Gastroesophageal sphincter (tissue), 3 donors: ENCODE results near the gene PLAGL2.

Experiments
- EP300 ChIP-seq: sonication (generic); formaldehyde crosslinking; IDR thresholded peaks from one replicate; pipeline ENCODE4 v1.6.1; 2017; ENCODE audit warnings: antibody characterized with exemption, mild to moderate bottlenecking
- POLR2A ChIP-seq, 2 donors: fragments of 450-650 bp; IDR thresholded peaks; one replicate each; pipeline ENCODE4 v1.6.1; 2017; ENCODE audit warnings: antibody characterized with exemption in 2 of 2, mild to moderate bottlenecking in 2 of 2, moderate library complexity in 1 of 2
- POLR2AphosphoS5 ChIP-seq: sonication (generic); formaldehyde crosslinking; IDR thresholded peaks from one replicate; pipeline ENCODE4 v1.6.1; 2017; ENCODE audit warnings: antibody characterized with exemption
- TF ChIP-seq, protein P1 (sequence below), 4 experiments: fragments of 200-600 bp in 2 of 4; fragments of 450-650 bp in 2 of 4; sonication (generic) in 1 of 4; IDR thresholded peaks; one replicate each; pipeline ENCODE4 v1.5.1; 2017 to 2019; ENCODE audit warnings: antibody characterized with exemption in 4 of 4, mild to moderate bottlenecking in 2 of 4, moderate library complexity in 2 of 4

- TF ChIP-seq, protein P1, sequence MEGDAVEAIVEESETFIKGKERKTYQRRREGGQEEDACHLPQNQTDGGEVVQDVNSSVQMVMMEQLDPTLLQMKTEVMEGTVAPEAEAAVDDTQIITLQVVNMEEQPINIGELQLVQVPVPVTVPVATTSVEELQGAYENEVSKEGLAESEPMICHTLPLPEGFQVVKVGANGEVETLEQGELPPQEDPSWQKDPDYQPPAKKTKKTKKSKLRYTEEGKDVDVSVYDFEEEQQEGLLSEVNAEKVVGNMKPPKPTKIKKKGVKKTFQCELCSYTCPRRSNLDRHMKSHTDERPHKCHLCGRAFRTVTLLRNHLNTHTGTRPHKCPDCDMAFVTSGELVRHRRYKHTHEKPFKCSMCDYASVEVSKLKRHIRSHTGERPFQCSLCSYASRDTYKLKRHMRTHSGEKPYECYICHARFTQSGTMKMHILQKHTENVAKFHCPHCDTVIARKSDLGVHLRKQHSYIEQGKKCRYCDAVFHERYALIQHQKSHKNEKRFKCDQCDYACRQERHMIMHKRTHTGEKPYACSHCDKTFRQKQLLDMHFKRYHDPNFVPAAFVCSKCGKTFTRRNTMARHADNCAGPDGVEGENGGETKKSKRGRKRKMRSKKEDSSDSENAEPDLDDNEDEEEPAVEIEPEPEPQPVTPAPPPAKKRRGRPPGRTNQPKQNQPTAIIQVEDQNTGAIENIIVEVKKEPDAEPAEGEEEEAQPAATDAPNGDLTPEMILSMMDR (IDR thresholded peaks at IDR 0.05) = no peak
- no peak for TF ChIP-seq POLR2A (IDR thresholded peaks at IDR 0.05)
- TF ChIP-seq POLR2AphosphoS5 = no peak
- TF ChIP-seq EP300 = no peak
These were observed 48.4 kb downstream of the PLAGL2 start for GRCh38 chr20:32158943-32159660.
